ENCODE measurements around the gene KRTAP5-5. TPM values are rescaled to one million over a fixed set of nuclear protein-coding genes. Genes with fewer than 3 reads are reported as not detected.
"Not testable (repeated sequence)": the region's sequence is repeated elsewhere in the genome, so short reads cannot be mapped to it uniquely, and the experiment has no call there.

The KRTAP5-5 gene
- polyA plus RNA-seq, 1 donor (not counting 4 experiments of a cell fraction or from before 2014, with no cell fraction given), result not detected

DNA sequence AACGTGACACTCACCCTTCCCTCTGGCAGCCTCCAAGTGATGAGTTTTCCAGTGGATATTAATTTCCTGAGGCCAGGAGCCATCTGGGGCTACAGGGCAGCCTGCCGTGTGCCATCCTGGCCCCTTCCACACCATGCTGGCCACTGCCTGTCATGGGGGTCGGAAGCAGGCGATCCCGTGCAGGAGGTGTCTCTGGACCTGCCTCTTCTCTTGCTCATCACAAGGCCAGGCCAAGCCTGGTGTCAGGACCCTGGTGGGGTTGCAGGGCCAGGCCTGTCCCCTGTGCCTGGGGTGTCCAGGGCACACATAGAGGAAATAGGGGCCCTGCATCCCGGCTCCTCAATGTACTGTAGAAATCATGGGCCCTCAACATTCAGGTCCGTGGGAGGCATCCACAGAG, 24.9 kb upstream of the KRTAP5-5 start:
- Histone ChIP-seq H3K27me3 (ENCODE audit: control insufficient read depth, extremely low read depth, insufficient read depth, low read length) (peaks cover 21% of the 10 kb centered on the region), H3K4me2 (ENCODE audit: control insufficient read depth, extremely low read depth, insufficient read depth, low read depth, low read length) (no peak overlapping the region), H4K20me1 (ENCODE audit: control insufficient read depth, extremely low read depth, insufficient read depth, low read length) (no peaks in the 10 kb centered on the region), H3K79me2 (ENCODE audit: control insufficient read depth, insufficient read depth, low read length) (no peaks in the 10 kb centered on the region), H3K9me3 (ENCODE audit: control insufficient read depth, low read depth, low read length) (no peaks in the 10 kb centered on the region), H3K9ac (ENCODE audit: control insufficient read depth, extremely low read depth, insufficient read depth, low read length) (no peak overlapping the region), H3K27ac (ENCODE audit: control insufficient read depth, insufficient read depth, low read length) (no peak overlapping the region), H3K36me3 (ENCODE audit: control insufficient read depth in 2 of 2, extremely low read depth in 1 of 2, insufficient read depth in 2 of 2, low read length in 2 of 2) (no peaks in the 10 kb centered on the region), H3K4me3 (ENCODE audit: control insufficient read depth in 2 of 3, extremely low read depth in 1 of 3, insufficient read depth in 2 of 3, low read depth in 1 of 3, low read length in 3 of 3) (no peak overlapping the region), H3K9me1 (ENCODE audit: control insufficient read depth, extremely low read depth, insufficient read depth, low read length) (no peaks in the 10 kb centered on the region), H3K4me1 (ENCODE audit: control insufficient read depth, extremely low read depth, insufficient read depth, low read length) (no peaks in the 10 kb centered on the region), H2AFZ (ENCODE audit: control insufficient read depth, low read length) (no peak overlapping the region)
- DNase-seq (ENCODE audit: low read depth, low spot score) (no peak), FAIRE-seq (no peak)
- dilution Hi-C loops (cut with MboI; ENCODE audit: extremely low pct_ligation_motif_present, low sequenced_read_pairs), result no loop called here
- TF ChIP-seq, protein P1, sequence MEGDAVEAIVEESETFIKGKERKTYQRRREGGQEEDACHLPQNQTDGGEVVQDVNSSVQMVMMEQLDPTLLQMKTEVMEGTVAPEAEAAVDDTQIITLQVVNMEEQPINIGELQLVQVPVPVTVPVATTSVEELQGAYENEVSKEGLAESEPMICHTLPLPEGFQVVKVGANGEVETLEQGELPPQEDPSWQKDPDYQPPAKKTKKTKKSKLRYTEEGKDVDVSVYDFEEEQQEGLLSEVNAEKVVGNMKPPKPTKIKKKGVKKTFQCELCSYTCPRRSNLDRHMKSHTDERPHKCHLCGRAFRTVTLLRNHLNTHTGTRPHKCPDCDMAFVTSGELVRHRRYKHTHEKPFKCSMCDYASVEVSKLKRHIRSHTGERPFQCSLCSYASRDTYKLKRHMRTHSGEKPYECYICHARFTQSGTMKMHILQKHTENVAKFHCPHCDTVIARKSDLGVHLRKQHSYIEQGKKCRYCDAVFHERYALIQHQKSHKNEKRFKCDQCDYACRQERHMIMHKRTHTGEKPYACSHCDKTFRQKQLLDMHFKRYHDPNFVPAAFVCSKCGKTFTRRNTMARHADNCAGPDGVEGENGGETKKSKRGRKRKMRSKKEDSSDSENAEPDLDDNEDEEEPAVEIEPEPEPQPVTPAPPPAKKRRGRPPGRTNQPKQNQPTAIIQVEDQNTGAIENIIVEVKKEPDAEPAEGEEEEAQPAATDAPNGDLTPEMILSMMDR (optimal IDR thresholded peaks at IDR 0.05 in 1 of 3, IDR thresholded peaks at IDR 0.05 in 1 of 3, conservative IDR thresholded peaks at IDR 0.05 in 1 of 3; ENCODE audit: extremely low read depth in 1 of 3, insufficient read depth in 2 of 3, low read length in 3 of 3), result no peak
- no peak for TF ChIP-seq EZH2 (IDR thresholded peaks at IDR 0.05; ENCODE audit: low read length)

DNA sequence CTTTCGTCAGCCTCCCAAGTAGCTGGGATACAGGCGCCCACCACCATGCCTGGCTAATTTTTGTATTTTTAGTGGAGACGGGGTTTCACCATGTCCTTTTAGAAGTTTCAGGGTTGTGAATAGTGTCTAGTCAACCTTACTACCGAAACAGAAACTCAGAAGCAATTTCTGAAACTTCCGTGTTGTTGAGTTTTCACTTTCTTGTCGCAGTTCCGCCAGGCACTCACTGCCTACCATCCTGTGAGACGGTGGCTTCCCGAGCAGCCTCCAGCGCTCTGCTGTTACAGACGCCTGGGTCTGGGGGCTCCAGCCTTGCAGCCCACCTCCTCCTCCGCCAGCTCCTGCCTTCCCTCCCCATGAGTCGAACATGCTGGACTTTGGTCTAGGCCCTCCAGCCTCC, 23.7 kb upstream of the KRTAP5-5 start:
- dilution Hi-C loops (cut with MboI; ENCODE audit: extremely low pct_ligation_motif_present, low sequenced_read_pairs); H3K36me3 ChIP-seq (ENCODE audit: control insufficient read depth in 2 of 2, extremely low read depth in 1 of 2, insufficient read depth in 2 of 2, low read length in 2 of 2); DNase-seq (ENCODE audit: low read depth, low spot score); H2AFZ ChIP-seq (ENCODE audit: control insufficient read depth, low read length); H3K4me2 ChIP-seq (ENCODE audit: control insufficient read depth, extremely low read depth, insufficient read depth, low read depth, low read length); H3K9me1 ChIP-seq (ENCODE audit: control insufficient read depth, extremely low read depth, insufficient read depth, low read length); H3K4me1 ChIP-seq (ENCODE audit: control insufficient read depth, extremely low read depth, insufficient read depth, low read length); FAIRE-seq; H3K27ac ChIP-seq (ENCODE audit: control insufficient read depth, insufficient read depth, low read length); H3K79me2 ChIP-seq (ENCODE audit: control insufficient read depth, insufficient read depth, low read length); H3K9ac ChIP-seq (ENCODE audit: control insufficient read depth, extremely low read depth, insufficient read depth, low read length); H3K4me3 ChIP-seq (ENCODE audit: control insufficient read depth in 2 of 3, extremely low read depth in 1 of 3, insufficient read depth in 2 of 3, low read depth in 1 of 3, low read length in 3 of 3); H4K20me1 ChIP-seq (ENCODE audit: control insufficient read depth, extremely low read depth, insufficient read depth, low read length); H3K9me3 ChIP-seq (ENCODE audit: control insufficient read depth, low read depth, low read length): not testable (repeated sequence)
- peaks cover 21% of the 10 kb centered on the region for H3K27me3 ChIP-seq (ENCODE audit: control insufficient read depth, extremely low read depth, insufficient read depth, low read length)

DNA sequence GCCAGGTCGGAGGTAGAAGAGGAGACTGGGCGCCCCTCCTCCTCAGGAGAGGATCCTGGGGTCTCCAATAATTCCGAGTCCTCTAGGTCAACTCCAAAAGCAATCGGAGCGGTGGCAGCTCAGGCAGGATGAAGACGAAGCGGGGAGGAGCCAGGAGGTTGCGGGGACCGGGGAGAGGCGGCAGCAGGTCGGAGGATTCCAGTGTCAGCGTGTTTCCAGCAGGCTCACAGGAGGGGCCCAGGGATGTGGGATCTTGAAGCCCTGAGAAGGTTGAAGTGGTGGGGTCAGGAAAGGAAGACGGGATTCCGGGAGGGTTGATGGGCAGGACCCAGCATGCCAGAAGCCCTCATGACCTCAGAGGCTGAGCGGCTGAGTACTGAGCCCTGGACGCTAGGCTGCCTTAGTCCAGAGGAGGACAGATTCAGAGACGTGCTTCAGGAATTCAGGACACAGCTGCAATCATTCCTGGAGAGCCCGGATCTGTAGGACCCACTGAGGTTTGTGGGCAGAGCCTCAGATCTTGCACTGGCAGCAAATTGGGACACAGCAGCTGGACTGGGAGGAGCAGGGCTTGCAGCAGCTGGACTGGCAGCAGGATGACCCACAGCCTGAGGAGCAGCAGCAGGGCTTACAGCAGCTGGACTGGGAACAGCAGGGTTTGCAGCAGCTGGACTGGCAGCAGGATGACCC, 22.3 kb upstream of the KRTAP5-5 start:
- H3K9me3 ChIP-seq (ENCODE audit: control insufficient read depth, low read depth, low read length); dilution Hi-C loops (cut with MboI; ENCODE audit: extremely low pct_ligation_motif_present, low sequenced_read_pairs); DNase-seq (ENCODE audit: low read depth, low spot score); H4K20me1 ChIP-seq (ENCODE audit: control insufficient read depth, extremely low read depth, insufficient read depth, low read length); H3K9ac ChIP-seq (ENCODE audit: control insufficient read depth, extremely low read depth, insufficient read depth, low read length); FAIRE-seq; H3K79me2 ChIP-seq (ENCODE audit: control insufficient read depth, insufficient read depth, low read length); H2AFZ ChIP-seq (ENCODE audit: control insufficient read depth, low read length); H3K36me3 ChIP-seq (ENCODE audit: control insufficient read depth in 2 of 2, extremely low read depth in 1 of 2, insufficient read depth in 2 of 2, low read length in 2 of 2); H3K27ac ChIP-seq (ENCODE audit: control insufficient read depth, insufficient read depth, low read length); H3K4me3 ChIP-seq (ENCODE audit: control insufficient read depth in 2 of 3, extremely low read depth in 1 of 3, insufficient read depth in 2 of 3, low read depth in 1 of 3, low read length in 3 of 3); H3K4me1 ChIP-seq (ENCODE audit: control insufficient read depth, extremely low read depth, insufficient read depth, low read length); H3K4me2 ChIP-seq (ENCODE audit: control insufficient read depth, extremely low read depth, insufficient read depth, low read depth, low read length); H3K9me1 ChIP-seq (ENCODE audit: control insufficient read depth, extremely low read depth, insufficient read depth, low read length): not testable (repeated sequence)
- TF ChIP-seq EZH2 (IDR thresholded peaks at IDR 0.05; ENCODE audit: low read length), result peak; percentile 25
- H3K27me3 ChIP-seq (ENCODE audit: control insufficient read depth, extremely low read depth, insufficient read depth, low read length), result peaks cover 21% of the 10 kb centered on the region

DNA sequence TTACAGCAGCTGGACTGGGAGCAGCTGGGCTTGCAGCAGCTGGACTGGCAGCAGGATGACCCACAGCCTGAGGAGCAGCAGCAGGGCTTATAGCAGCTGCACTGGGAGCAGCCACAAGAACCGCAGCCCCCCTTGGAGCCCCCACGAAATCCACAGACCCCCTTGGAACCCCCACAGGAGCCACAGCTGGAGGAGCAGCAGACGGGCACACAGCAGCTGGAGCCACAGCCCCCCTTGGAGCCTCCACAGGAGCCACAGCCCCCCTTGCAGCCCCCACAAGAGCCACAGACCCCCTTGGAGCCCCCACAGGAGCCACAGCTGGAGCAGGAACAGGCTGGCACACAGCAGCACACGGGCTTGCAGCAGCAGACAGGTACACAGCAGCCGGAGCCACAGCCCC, 21.7 kb upstream of the KRTAP5-5 start:
- not testable (repeated sequence) for FAIRE-seq

More for the DNA sequence above, 21.7 kb upstream of the KRTAP5-5 start:
- H3K4me2 ChIP-seq (ENCODE audit: control insufficient read depth, extremely low read depth, insufficient read depth, low read depth, low read length); H3K9me1 ChIP-seq (ENCODE audit: control insufficient read depth, extremely low read depth, insufficient read depth, low read length); DNase-seq (ENCODE audit: low read depth, low spot score); H3K9me3 ChIP-seq (ENCODE audit: control insufficient read depth, low read depth, low read length); H3K36me3 ChIP-seq (ENCODE audit: control insufficient read depth in 2 of 2, extremely low read depth in 1 of 2, insufficient read depth in 2 of 2, low read length in 2 of 2); H3K9ac ChIP-seq (ENCODE audit: control insufficient read depth, extremely low read depth, insufficient read depth, low read length); H3K79me2 ChIP-seq (ENCODE audit: control insufficient read depth, insufficient read depth, low read length); H3K4me1 ChIP-seq (ENCODE audit: control insufficient read depth, extremely low read depth, insufficient read depth, low read length); dilution Hi-C loops (cut with MboI; ENCODE audit: extremely low pct_ligation_motif_present, low sequenced_read_pairs); H2AFZ ChIP-seq (ENCODE audit: control insufficient read depth, low read length); H4K20me1 ChIP-seq (ENCODE audit: control insufficient read depth, extremely low read depth, insufficient read depth, low read length); H3K27ac ChIP-seq (ENCODE audit: control insufficient read depth, insufficient read depth, low read length); H3K4me3 ChIP-seq (ENCODE audit: control insufficient read depth in 2 of 3, extremely low read depth in 1 of 3, insufficient read depth in 2 of 3, low read depth in 1 of 3, low read length in 3 of 3): not testable (repeated sequence)
- H3K27me3 ChIP-seq (ENCODE audit: control insufficient read depth, extremely low read depth, insufficient read depth, low read length), result peaks cover 21% of the 10 kb centered on the region
